K562 (cell line): Measurements from ENCODE around the gene PTPRB.

Experiments used
- CTCF ChIP-seq, 3 experiments: IDR thresholded peaks in 2 of 3; conservative IDR thresholded peaks in 1 of 3; 2 replicates each; pipeline ENCODE4 v1.5.1; 2011 to 2012; ENCODE audit warnings: low read length in 3 of 3, mild to moderate bottlenecking in 3 of 3, control low read depth in 2 of 3, improper control_type of control experiment in 1 of 3, inconsistent platforms in 1 of 3, low read depth in 1 of 3, mixed read lengths in 1 of 3, moderate library complexity in 1 of 3; ENCODE audit not compliant: insufficient read depth in 2 of 3
- EZH2 ChIP-seq: IDR thresholded peaks from 2 replicates; pipeline ENCODE4 v1.6.1; 2012; ENCODE audit warnings: low read depth, mild to moderate bottlenecking, inconsistent platforms, low read length, borderline replicate concordance
- FOXJ3 ChIP-seq: sonication (generic); formaldehyde crosslinking; IDR thresholded peaks from 2 replicates; pipeline ENCODE4 v1.4.0; 2020; ENCODE audit warnings: mild to moderate bottlenecking, missing genetic modification reagents
- FOXM1 ChIP-seq, 2 experiments: fragments of 450-650 bp in 1 of 2; sonication (generic) in 1 of 2; formaldehyde crosslinking in 1 of 2; IDR thresholded peaks; 2 replicates each; pipeline versions ENCODE4 v1.6.1 to v1.9.0; 2017 to 2022; ENCODE audit warnings: low read depth in 2 of 2, mild to moderate bottlenecking in 2 of 2, missing genetic modification reagents in 1 of 2, moderate library complexity in 1 of 2
- HINFP ChIP-seq: fragments of 450-650 bp; conservative IDR thresholded peaks from 2 replicates; pipeline ENCODE4 v1.6.1; 2016; ENCODE audit warnings: missing genetic modification characterization, low read depth, mild to moderate bottlenecking, control low read depth, missing compliant biosample characterization
- MBD2 ChIP-seq: sonication (generic); IDR thresholded peaks from 2 replicates; pipeline ENCODE4 v1.6.1; 2016; ENCODE audit warnings: low read depth, borderline replicate concordance
- NR2F6 ChIP-seq: fragments of 450-650 bp; formaldehyde crosslinking; IDR thresholded peaks from 2 replicates; pipeline ENCODE4 v1.4.0; 2020; ENCODE audit warnings: mild to moderate bottlenecking
- RAD21 ChIP-seq, 2 experiments: fragments of 250-450 bp in 1 of 2; fragments of 450-650 bp in 1 of 2; sonication (Bioruptor Pico) in 1 of 2; formaldehyde crosslinking in 1 of 2; IDR thresholded peaks in 1 of 2; conservative IDR thresholded peaks in 1 of 2; 2 replicates each; pipeline versions ENCODE4 v1.4.0 to v1.8.0; 2020 to 2022; ENCODE audit warnings: mild to moderate bottlenecking in 2 of 2, moderate library complexity in 1 of 2
- SMAD3 ChIP-seq: fragments of 450-650 bp; formaldehyde crosslinking; conservative IDR thresholded peaks from 2 replicates; pipeline ENCODE4 v1.4.0; 2020; ENCODE audit warnings: mild to moderate bottlenecking
- ZZZ3 ChIP-seq: fragments of 450-650 bp; IDR thresholded peaks from 2 replicates; pipeline ENCODE4 v1.6.1; 2016; ENCODE audit warnings: antibody characterized with exemption, mild to moderate bottlenecking, moderate library complexity

GRCh38 chr12:70661466-70662161, 24.4 kb upstream of the PTPRB start:
- TF ChIP-seq FOXJ3 (CRISPR knock-in tag) (no peak), MBD2 (no peak), FOXM1 (IDR thresholded peaks at IDR 0.05; ENCODE audit: low read depth) (no peak), FOXM1 (CRISPR knock-in tag; IDR thresholded peaks at IDR 0.05; ENCODE audit: low read depth) (no peak), HINFP (tag) (no peak), ZZZ3 (no peak), CTCF (IDR thresholded peaks at IDR 0.05 in 2 of 3, conservative IDR thresholded peaks at IDR 0.05 in 1 of 3; ENCODE audit: insufficient read depth in 2 of 3, low read depth in 1 of 3, low read length in 3 of 3) (no peak), SMAD3 (no peak), EZH2 (no peak), NR2F6 (CRISPR knock-in tag) (no peak), RAD21 (CRISPR knock-in tag; conservative IDR thresholded peaks at IDR 0.05 in 1 of 2, IDR thresholded peaks at IDR 0.05 in 1 of 2) (no peak)
